GM12865 (cell line): Measurements from ENCODE around the gene ANKS6.

Experiments
- DNase-seq: peaks from one replicate; pipeline ENCODE4 v3.0.0; 2010; ENCODE audit warnings: low read depth
- H3K4me3 ChIP-seq: 2 replicates; pipeline ENCODE4 v1.5.1; 2011; ENCODE audit warnings: mild to moderate bottlenecking, low read depth, low read length, control low read depth
- TF ChIP-seq, protein P1 (sequence below): IDR thresholded peaks from 2 replicates; pipeline ENCODE4 v1.5.1; 2011; ENCODE audit warnings: low read length, control low read depth, low read depth, inconsistent platforms; ENCODE audit not compliant: insufficient read depth; ENCODE audit errors: missing control alignments

ANKS6 gene

DNA sequence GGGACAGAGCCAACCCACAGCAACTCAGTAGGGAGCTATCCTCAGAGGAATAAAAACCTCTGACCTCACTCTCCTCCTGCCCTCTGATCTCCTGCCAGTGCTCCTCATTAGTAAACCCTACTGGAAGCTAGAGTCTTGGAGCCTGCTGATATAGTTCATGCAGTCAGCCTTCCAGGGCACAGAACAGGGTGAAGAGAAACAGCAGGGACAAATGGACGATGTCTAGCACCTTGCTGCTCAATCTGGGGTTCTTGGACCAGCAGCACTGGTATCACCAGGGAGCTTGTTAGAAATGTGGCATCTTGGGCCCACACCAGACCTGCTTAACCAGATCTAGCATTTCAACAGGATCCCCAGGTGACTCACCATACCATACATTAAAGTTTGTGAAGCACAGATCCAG is 5.6 kb upstream of the ANKS6 start:
- no peak overlapping the region for H3K4me3 ChIP-seq
- TF ChIP-seq, protein P1, sequence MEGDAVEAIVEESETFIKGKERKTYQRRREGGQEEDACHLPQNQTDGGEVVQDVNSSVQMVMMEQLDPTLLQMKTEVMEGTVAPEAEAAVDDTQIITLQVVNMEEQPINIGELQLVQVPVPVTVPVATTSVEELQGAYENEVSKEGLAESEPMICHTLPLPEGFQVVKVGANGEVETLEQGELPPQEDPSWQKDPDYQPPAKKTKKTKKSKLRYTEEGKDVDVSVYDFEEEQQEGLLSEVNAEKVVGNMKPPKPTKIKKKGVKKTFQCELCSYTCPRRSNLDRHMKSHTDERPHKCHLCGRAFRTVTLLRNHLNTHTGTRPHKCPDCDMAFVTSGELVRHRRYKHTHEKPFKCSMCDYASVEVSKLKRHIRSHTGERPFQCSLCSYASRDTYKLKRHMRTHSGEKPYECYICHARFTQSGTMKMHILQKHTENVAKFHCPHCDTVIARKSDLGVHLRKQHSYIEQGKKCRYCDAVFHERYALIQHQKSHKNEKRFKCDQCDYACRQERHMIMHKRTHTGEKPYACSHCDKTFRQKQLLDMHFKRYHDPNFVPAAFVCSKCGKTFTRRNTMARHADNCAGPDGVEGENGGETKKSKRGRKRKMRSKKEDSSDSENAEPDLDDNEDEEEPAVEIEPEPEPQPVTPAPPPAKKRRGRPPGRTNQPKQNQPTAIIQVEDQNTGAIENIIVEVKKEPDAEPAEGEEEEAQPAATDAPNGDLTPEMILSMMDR = no peak
- no peak for DNase-seq

DNA sequence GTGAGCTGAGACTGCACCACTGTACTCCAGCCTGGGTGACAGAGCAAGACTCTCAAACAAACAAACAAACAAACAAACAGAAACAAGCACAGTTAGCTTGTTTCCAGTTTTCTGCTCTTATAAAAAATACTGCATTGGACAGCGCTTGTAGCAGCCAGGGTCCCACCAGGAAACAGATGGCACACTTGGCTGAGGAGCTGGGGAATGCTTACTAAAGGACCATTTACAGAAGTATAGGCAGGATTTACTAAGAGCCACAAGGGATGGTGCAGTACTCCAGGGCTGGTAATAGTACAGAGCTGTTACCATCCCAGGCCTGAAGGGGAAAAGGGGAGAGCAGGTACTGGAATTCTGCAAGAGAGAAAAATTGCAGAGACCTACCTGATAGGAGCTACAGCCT is 5.2 kb upstream of the ANKS6 start:
- DNase-seq = no peak
- TF ChIP-seq, protein P1 = no peak
- no peak overlapping the region for H3K4me3 ChIP-seq

DNA sequence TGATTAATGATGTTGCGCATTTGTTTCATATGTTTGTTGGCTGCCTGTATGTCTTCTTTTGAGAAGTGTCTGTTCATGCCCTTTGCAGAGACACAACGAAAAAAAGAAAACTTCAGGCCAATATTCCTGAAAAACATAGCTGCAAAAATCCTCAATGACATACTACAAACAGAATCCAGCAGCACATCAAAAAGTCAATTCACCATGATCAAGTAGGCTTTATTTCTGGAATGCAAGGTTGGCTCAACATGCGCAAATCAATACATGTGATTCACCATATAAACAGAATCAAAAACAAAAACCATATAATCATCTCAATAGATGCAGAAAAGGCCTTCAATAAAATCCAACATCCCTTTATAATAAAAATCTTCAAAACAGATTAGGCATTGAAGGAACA is 1.9 kb upstream of the ANKS6 start:
- TF ChIP-seq, protein P1 = no peak
- DNase-seq = no peak

DNA sequence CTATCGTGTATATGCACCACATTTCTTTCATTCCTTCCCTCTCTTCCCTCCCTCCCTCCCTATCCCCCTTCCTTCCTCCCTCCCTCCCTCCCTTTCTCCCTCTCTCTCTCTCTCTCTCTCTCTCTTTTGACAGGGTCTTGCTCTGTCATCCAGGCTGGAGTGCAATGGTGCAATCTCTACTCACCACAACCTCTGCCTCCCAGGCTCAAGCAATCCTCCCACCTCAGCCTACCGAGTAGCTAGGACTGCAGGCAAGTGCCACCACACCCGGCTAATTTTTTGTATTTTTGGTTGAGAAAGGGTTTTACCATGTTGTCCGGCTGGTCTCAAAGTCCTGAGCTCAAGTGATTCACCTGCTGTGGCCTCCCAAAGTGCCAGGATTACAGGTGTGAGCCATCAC is 1.1 kb upstream of the ANKS6 start:
- TF ChIP-seq, protein P1 = no peak
- H3K4me3 ChIP-seq = no peak overlapping the region
- DNase-seq = no peak

More for the DNA sequence above, 1.9 kb upstream of the ANKS6 start:
- no peak overlapping the region for H3K4me3 ChIP-seq

DNA sequence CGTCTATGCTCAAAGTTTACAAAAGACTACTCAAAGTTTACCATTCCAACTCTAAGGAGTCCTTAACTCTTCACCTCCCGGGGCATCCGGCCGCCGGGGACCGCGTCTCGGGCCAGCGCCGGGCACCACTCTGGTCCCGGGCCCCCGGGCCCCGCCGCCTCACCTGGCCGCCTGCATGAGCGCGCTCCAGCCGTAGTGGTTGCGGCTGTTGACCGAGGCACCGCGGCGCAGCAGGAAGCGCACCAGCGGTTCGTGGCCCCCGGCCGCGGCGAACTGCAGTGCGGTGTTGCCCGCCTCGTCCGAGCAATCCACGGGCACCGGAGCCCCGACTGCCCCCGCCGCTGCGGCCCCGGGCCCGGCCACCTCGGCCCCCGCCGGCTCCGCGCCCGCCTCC is 388 bp downstream of the ANKS6 start:
- H3K4me3 ChIP-seq = peak overlapping the region; percentile 4; the same call in 1 of the 2 replicates
- DNase-seq = no peak
- TF ChIP-seq, protein P1 = no peak

DNA sequence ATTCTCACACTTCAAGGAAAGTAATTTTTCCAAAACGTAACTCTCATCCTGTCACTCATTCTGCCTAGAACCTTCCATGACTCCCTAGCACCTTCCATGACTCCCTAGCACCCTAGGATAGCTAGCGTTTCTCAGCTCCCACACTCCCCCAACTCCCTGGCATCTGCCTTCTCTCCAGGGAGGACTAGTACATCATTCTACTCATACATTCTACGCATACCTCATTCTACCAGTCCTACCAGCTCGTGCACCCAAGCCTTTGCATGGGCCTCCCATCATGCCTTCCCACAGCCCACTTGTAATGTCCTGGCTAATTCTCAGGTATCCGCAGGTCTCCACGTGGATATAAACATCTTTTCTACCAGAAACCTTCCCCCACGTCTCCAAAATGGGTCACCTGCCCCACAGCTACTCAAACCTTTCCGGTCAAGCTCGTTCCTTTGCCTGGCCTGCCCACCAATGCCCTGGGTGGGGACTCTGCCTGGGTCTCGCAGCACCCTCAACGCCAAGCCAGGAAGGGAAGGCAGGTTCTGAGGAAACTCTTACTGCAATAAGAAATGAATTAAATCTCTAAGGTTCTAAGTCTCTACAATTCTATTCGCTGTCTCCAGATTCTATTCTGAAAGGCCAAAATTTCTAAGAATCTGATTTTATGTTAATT is 930 bp downstream of the ANKS6 start:
- no peak overlapping the region; the same call in 1 of the 2 replicates for H3K4me3 ChIP-seq
- no peak for DNase-seq
- TF ChIP-seq, protein P1 = no peak

DNA sequence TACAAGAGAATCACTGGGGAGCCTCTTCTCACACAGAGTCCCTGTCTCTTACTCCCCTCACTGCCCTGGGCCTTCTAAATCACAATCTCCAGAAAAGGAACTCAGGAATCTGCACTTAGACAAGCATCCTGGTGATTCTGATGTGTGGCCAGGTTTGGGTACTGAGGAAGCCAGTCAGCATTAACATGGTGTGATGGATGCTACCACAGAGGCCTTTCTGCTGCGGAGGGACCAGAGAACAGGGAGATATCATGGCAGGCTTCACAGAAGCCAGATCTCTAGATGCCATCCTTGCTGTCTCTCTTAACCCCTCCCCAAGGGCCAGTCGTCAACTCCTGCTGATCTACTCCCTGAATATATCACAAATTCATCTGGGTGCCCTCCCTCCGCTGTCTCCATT is 1.6 kb downstream of the ANKS6 start:
- TF ChIP-seq, protein P1 = no peak
- DNase-seq = no peak
- no peak overlapping the region for H3K4me3 ChIP-seq
